HepG2 (cell line): ENCODE results near the gene DLX3. TPM values are rescaled to one million over a fixed set of nuclear protein-coding genes. Genes with fewer than 3 reads are reported as not detected.

ENCODE experiments used
- KLF13 ChIP-seq: sonication (generic); formaldehyde crosslinking; IDR thresholded peaks from 2 replicates; pipeline ENCODE4 v1.4.0; 2020; ENCODE audit warnings: mild to moderate bottlenecking, missing genetic modification reagents
- RAD51 ChIP-seq: fragments of 450-650 bp; IDR thresholded peaks from 2 replicates; pipeline ENCODE4 v1.6.1; 2016; ENCODE audit warnings: borderline replicate concordance
- ZNF264 ChIP-seq: sonication (generic); formaldehyde crosslinking; IDR thresholded peaks from 2 replicates; pipeline ENCODE4 v1.4.0; 2020; ENCODE audit warnings: missing genetic modification reagents
- ZNF383 ChIP-seq: sonication (generic); formaldehyde crosslinking; IDR thresholded peaks from 2 replicates; pipeline ENCODE4 v1.4.0; 2020; ENCODE audit warnings: missing genetic modification reagents, mild to moderate bottlenecking, borderline replicate concordance
- ZNF552 ChIP-seq: sonication (generic); formaldehyde crosslinking; IDR thresholded peaks from 2 replicates; pipeline ENCODE4 v1.9.0; 2022; ENCODE audit warnings: missing genetic modification reagents, mild to moderate bottlenecking, borderline replicate concordance
- polyA plus RNA-seq, 8 experiments: library from polyadenylated mRNA; depleted of rRNA in 3 of 8; stranded (reverse) in 7 of 8; unstranded in 1 of 8; fragments of >200 nt; fragmentation: Illumina TruSeq in 4 of 8; extraction: Trizol in 4 of 8; gene quantifications; 2 replicates each; pipeline versions ENCODE4 v1.2.1 to v1.2.3, GENCODE V29; 2011 to 2016; ENCODE audit warnings: low read depth in 4 of 8, missing spikeins in 1 of 8, mixed read lengths in 1 of 8; ENCODE audit not compliant: insufficient read depth in 1 of 8
- total RNA-seq, 5 experiments: library from RNA; depleted of rRNA; stranded (reverse); fragments of >200 nt; fragmentation: Illumina TruSeq; extraction: Trizol; gene quantifications; 2 replicates each; pipeline ENCODE4 v1.2.3, GENCODE V29; 2016; ENCODE audit warnings: low read depth in 1 of 5
- TF ChIP-seq, protein P1 (sequence below): sonication (generic); formaldehyde crosslinking; IDR thresholded peaks from 2 replicates; pipeline ENCODE4 v1.5.1; 2020; ENCODE audit warnings: mild to moderate bottlenecking, missing genetic modification reagents, moderate library complexity
- TF ChIP-seq, protein P2 (sequence below): sonication (generic); formaldehyde crosslinking; IDR thresholded peaks from 2 replicates; pipeline ENCODE4 v1.4.0; 2020; ENCODE audit warnings: mild to moderate bottlenecking, missing genetic modification reagents
- TF ChIP-seq, protein P3 (sequence below): sonication (generic); formaldehyde crosslinking; IDR thresholded peaks from 2 replicates; pipeline ENCODE4 v1.8.0; 2022; ENCODE audit warnings: missing genetic modification reagents, mild to moderate bottlenecking, borderline replicate concordance
- TF ChIP-seq, protein P4 (sequence below): sonication (generic); formaldehyde crosslinking; IDR thresholded peaks from 2 replicates; pipeline ENCODE4 v1.5.0; 2020; ENCODE audit warnings: mild to moderate bottlenecking, missing genetic modification reagents
- TF ChIP-seq, protein P5 (sequence below): IDR thresholded peaks from 2 replicates; pipeline ENCODE4 v1.6.1; 2016; ENCODE audit warnings: low read depth, control low read depth
- TF ChIP-seq, protein P6 (sequence below): sonication (generic); formaldehyde crosslinking; conservative IDR thresholded peaks from 2 replicates; pipeline ENCODE4 v1.4.0; 2020; ENCODE audit warnings: mild to moderate bottlenecking, missing genetic modification reagents, moderate library complexity

The DLX3 gene
- total and polyA plus RNA-seq, 2 of the 13 experiments (the other 11 are each of a cell fraction or from before 2014, with no cell fraction given): 0.03 TPM; not detected in 1

DNA sequence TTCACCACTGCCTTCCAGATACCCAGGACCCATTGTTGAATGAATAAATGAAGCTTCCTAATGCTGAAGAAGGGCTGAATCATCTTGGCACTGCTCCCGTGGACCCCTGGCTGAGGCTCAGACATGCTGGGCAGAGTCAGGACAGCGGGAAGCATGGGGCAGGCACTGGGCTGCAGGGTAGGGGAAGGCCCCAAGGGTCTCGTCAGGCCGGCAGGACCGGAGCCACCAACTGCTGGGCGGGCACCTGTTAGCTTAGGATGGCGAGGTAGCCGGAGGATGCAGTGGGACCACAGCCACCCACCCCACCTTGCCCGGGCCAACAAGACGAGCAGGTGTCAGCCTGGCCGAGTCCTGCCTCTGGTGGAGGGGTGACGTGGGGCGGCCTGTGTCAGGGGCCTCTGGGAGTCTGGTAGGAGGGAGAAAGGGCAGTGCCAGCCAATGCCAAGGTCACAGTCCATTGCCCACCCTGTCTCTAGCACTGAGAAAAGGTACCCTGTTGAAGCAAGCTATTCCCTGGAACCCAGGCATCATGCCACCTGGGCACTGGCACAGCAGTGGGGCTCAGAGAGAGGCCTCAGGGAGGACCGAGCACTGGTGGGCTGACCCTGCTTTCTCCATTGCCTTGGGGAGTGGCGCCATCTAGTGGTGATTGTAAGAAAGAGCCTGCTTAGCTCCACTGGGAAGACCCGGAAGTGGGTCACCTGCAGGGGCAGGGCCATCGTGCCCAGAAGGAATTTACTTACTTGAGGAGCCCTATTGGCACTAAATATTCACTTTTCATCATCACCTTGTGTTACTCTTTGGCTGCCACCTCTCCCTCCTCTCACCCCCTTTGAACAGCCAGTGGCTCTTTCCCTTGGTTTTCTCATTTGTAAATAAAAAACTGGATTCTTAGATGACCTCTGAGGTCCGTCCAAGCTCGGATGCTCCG is 3.0 kb upstream of the DLX3 start (continued):
- TF ChIP-seq, protein P1, sequence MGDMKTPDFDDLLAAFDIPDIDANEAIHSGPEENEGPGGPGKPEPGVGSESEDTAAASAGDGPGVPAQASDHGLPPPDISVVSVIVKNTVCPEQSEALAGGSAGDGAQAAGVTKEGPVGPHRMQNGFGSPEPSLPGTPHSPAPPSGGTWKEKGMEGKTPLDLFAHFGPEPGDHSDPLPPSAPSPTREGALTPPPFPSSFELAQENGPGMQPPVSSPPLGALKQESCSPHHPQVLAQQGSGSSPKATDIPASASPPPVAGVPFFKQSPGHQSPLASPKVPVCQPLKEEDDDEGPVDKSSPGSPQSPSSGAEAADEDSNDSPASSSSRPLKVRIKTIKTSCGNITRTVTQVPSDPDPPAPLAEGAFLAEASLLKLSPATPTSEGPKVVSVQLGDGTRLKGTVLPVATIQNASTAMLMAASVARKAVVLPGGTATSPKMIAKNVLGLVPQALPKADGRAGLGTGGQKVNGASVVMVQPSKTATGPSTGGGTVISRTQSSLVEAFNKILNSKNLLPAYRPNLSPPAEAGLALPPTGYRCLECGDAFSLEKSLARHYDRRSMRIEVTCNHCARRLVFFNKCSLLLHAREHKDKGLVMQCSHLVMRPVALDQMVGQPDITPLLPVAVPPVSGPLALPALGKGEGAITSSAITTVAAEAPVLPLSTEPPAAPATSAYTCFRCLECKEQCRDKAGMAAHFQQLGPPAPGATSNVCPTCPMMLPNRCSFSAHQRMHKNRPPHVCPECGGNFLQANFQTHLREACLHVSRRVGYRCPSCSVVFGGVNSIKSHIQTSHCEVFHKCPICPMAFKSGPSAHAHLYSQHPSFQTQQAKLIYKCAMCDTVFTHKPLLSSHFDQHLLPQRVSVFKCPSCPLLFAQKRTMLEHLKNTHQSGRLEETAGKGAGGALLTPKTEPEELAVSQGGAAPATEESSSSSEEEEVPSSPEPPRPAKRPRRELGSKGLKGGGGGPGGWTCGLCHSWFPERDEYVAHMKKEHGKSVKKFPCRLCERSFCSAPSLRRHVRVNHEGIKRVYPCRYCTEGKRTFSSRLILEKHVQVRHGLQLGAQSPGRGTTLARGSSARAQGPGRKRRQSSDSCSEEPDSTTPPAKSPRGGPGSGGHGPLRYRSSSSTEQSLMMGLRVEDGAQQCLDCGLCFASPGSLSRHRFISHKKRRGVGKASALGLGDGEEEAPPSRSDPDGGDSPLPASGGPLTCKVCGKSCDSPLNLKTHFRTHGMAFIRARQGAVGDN (CRISPR knock-in tag): peak; percentile 48; the same call in 1 of the 2 replicates
- TF ChIP-seq, protein P2, sequence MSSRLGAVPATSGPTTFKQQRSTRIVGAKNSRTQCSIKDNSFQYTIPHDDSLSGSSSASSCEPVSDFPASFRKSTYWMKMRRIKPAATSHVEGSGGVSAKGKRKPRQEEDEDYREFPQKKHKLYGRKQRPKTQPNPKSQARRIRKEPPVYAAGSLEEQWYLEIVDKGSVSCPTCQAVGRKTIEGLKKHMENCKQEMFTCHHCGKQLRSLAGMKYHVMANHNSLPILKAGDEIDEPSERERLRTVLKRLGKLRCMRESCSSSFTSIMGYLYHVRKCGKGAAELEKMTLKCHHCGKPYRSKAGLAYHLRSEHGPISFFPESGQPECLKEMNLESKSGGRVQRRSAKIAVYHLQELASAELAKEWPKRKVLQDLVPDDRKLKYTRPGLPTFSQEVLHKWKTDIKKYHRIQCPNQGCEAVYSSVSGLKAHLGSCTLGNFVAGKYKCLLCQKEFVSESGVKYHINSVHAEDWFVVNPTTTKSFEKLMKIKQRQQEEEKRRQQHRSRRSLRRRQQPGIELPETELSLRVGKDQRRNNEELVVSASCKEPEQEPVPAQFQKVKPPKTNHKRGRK: 0 out of 2 replicates have a peak, but pooled peaks have one; percentile 49
- TF ChIP-seq ZNF552 (CRISPR knock-in tag) (0 out of 2 replicates have a peak, but pooled peaks have one; percentile 29), RAD51 (no peak), ZNF383 (no peak), ZNF264 (CRISPR knock-in tag) (no peak), KLF13 (CRISPR knock-in tag) (no peak)
- TF ChIP-seq, protein P3, sequence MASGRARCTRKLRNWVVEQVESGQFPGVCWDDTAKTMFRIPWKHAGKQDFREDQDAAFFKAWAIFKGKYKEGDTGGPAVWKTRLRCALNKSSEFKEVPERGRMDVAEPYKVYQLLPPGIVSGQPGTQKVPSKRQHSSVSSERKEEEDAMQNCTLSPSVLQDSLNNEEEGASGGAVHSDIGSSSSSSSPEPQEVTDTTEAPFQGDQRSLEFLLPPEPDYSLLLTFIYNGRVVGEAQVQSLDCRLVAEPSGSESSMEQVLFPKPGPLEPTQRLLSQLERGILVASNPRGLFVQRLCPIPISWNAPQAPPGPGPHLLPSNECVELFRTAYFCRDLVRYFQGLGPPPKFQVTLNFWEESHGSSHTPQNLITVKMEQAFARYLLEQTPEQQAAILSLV (CRISPR knock-in tag): 0 out of 2 replicates have a peak, but pooled peaks have one; percentile 11
- TF ChIP-seq, protein P4, sequence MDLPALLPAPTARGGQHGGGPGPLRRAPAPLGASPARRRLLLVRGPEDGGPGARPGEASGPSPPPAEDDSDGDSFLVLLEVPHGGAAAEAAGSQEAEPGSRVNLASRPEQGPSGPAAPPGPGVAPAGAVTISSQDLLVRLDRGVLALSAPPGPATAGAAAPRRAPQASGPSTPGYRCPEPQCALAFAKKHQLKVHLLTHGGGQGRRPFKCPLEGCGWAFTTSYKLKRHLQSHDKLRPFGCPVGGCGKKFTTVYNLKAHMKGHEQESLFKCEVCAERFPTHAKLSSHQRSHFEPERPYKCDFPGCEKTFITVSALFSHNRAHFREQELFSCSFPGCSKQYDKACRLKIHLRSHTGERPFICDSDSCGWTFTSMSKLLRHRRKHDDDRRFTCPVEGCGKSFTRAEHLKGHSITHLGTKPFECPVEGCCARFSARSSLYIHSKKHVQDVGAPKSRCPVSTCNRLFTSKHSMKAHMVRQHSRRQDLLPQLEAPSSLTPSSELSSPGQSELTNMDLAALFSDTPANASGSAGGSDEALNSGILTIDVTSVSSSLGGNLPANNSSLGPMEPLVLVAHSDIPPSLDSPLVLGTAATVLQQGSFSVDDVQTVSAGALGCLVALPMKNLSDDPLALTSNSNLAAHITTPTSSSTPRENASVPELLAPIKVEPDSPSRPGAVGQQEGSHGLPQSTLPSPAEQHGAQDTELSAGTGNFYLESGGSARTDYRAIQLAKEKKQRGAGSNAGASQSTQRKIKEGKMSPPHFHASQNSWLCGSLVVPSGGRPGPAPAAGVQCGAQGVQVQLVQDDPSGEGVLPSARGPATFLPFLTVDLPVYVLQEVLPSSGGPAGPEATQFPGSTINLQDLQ (CRISPR knock-in tag): peak; percentile 49; the same call in 1 of the 2 replicates
- TF ChIP-seq, protein P5, sequence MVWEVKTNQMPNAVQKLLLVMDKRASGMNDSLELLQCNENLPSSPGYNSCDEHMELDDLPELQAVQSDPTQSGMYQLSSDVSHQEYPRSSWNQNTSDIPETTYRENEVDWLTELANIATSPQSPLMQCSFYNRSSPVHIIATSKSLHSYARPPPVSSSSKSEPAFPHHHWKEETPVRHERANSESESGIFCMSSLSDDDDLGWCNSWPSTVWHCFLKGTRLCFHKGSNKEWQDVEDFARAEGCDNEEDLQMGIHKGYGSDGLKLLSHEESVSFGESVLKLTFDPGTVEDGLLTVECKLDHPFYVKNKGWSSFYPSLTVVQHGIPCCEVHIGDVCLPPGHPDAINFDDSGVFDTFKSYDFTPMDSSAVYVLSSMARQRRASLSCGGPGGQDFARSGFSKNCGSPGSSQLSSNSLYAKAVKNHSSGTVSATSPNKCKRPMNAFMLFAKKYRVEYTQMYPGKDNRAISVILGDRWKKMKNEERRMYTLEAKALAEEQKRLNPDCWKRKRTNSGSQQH (CRISPR knock-in tag): peak; percentile 46; the same call in 1 of the 2 replicates
- TF ChIP-seq, protein P6, sequence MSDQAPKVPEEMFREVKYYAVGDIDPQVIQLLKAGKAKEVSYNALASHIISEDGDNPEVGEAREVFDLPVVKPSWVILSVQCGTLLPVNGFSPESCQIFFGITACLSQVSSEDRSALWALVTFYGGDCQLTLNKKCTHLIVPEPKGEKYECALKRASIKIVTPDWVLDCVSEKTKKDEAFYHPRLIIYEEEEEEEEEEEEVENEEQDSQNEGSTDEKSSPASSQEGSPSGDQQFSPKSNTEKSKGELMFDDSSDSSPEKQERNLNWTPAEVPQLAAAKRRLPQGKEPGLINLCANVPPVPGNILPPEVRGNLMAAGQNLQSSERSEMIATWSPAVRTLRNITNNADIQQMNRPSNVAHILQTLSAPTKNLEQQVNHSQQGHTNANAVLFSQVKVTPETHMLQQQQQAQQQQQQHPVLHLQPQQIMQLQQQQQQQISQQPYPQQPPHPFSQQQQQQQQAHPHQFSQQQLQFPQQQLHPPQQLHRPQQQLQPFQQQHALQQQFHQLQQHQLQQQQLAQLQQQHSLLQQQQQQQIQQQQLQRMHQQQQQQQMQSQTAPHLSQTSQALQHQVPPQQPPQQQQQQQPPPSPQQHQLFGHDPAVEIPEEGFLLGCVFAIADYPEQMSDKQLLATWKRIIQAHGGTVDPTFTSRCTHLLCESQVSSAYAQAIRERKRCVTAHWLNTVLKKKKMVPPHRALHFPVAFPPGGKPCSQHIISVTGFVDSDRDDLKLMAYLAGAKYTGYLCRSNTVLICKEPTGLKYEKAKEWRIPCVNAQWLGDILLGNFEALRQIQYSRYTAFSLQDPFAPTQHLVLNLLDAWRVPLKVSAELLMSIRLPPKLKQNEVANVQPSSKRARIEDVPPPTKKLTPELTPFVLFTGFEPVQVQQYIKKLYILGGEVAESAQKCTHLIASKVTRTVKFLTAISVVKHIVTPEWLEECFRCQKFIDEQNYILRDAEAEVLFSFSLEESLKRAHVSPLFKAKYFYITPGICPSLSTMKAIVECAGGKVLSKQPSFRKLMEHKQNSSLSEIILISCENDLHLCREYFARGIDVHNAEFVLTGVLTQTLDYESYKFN (CRISPR knock-in tag): no peak
